Ishikawa (cell line): Measurements from ENCODE around the gene RIMS4.

Source experiments
- CEBPB ChIP-seq: IDR thresholded peaks from 2 replicates; pipeline ENCODE4 v1.6.1; 2012
- CREB1 ChIP-seq: IDR thresholded peaks from 2 replicates; pipeline ENCODE4 v1.6.1; 2012; ENCODE audit warnings: low read depth
- EP300 ChIP-seq: IDR thresholded peaks from 2 replicates; pipeline ENCODE4 v1.6.1; 2012; ENCODE audit warnings: borderline replicate concordance
- FOXM1 ChIP-seq: IDR thresholded peaks from 2 replicates; pipeline ENCODE4 v1.6.1; 2012; ENCODE audit warnings: low read depth, borderline replicate concordance
- MAX ChIP-seq: IDR thresholded peaks from 2 replicates; pipeline ENCODE4 v1.6.1; 2012
- RAD21 ChIP-seq: IDR thresholded peaks from 2 replicates; pipeline ENCODE4 v1.6.1; 2012; ENCODE audit warnings: low read depth
- TCF12 ChIP-seq: IDR thresholded peaks from 2 replicates; pipeline ENCODE4 v1.6.1; 2012; ENCODE audit warnings: low read depth
- TEAD4 ChIP-seq: IDR thresholded peaks from 2 replicates; pipeline ENCODE4 v1.6.1; 2012
- ZBTB7A ChIP-seq: IDR thresholded peaks from 2 replicates; pipeline ENCODE4 v1.6.1; 2012; ENCODE audit warnings: low read depth
- TF ChIP-seq, protein P1 (sequence below): IDR thresholded peaks from 2 replicates; pipeline ENCODE4 v1.6.1; 2012; ENCODE audit warnings: low read depth, mild to moderate bottlenecking

- TF ChIP-seq TEAD4 (no peak), EP300 (no peak), TCF12 (no peak), FOXM1 (no peak), CEBPB (no peak), MAX (no peak), CREB1 (no peak), ZBTB7A (no peak), RAD21 (no peak)
- TF ChIP-seq, protein P1, sequence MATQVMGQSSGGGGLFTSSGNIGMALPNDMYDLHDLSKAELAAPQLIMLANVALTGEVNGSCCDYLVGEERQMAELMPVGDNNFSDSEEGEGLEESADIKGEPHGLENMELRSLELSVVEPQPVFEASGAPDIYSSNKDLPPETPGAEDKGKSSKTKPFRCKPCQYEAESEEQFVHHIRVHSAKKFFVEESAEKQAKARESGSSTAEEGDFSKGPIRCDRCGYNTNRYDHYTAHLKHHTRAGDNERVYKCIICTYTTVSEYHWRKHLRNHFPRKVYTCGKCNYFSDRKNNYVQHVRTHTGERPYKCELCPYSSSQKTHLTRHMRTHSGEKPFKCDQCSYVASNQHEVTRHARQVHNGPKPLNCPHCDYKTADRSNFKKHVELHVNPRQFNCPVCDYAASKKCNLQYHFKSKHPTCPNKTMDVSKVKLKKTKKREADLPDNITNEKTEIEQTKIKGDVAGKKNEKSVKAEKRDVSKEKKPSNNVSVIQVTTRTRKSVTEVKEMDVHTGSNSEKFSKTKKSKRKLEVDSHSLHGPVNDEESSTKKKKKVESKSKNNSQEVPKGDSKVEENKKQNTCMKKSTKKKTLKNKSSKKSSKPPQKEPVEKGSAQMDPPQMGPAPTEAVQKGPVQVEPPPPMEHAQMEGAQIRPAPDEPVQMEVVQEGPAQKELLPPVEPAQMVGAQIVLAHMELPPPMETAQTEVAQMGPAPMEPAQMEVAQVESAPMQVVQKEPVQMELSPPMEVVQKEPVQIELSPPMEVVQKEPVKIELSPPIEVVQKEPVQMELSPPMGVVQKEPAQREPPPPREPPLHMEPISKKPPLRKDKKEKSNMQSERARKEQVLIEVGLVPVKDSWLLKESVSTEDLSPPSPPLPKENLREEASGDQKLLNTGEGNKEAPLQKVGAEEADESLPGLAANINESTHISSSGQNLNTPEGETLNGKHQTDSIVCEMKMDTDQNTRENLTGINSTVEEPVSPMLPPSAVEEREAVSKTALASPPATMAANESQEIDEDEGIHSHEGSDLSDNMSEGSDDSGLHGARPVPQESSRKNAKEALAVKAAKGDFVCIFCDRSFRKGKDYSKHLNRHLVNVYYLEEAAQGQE, result no peak
Observed at GRCh38 chr20:44725837-44726236, 84.5 kb downstream of the RIMS4 start.
